ENCODE measurements around the gene DDX20.

The DDX20 gene

GRCh38 chr1:111747947-111748346 is 7.8 kb upstream of the DDX20 start:
- DNase-seq (ENCODE audit: low read depth): no peak

GRCh38 chr1:111749628-111750027 is 6.1 kb upstream of the DDX20 start:
- DNase-seq (ENCODE audit: low read depth): no peak

GRCh38 chr1:111750856-111751255 is 4.8 kb upstream of the DDX20 start:
- DNase-seq (ENCODE audit: low read depth): no peak

- no peak for DNase-seq (ENCODE audit: low read depth)
These were observed 3.7 kb upstream of the DDX20 start for GRCh38 chr1:111751906-111752575.

GRCh38 chr1:111754984-111755330 is 744 bp upstream of the DDX20 start:
- no peak for DNase-seq (ENCODE audit: low read depth)

GRCh38 chr1:111756124-111756513 is 418 bp downstream of the DDX20 start:
- no peak for DNase-seq (ENCODE audit: low read depth)

DNA sequence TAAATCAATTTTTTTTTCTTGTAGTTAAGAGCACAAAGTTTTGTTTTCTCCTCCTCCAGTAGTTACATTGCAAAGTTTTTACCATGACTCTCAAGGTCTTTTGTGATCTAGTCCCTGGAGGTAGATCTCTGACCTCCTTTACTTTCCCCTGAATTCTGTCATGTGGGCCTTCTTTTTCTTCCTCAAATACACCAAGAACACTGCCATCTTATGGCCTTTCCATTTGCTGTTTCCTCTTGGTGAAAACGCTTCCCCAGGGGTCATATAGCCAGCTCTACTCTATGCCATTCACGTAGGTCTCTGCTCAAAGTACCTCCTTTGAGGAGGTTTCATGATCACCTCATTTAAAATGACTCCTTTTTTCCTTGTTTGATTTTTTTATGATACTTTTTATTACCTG is 2.7 kb downstream of the DDX20 start:
- no peak for DNase-seq (ENCODE audit: low read depth)

- DNase-seq (ENCODE audit: low read depth): no peak
These were observed 6.0 kb downstream of the DDX20 start for GRCh38 chr1:111761717-111762116.

GRCh38 chr1:111762332-111762731 is 6.6 kb downstream of the DDX20 start:
- no peak for DNase-seq (ENCODE audit: low read depth)

- no peak for DNase-seq (ENCODE audit: low read depth)
These were observed 12.3 kb downstream of the DDX20 start for GRCh38 chr1:111768023-111768422.

- no peak for DNase-seq (ENCODE audit: low read depth)
These were observed 12.9 kb downstream of the DDX20 start for GRCh38 chr1:111768625-111769024.

GRCh38 chr1:111769517-111770146 is 13.9 kb downstream of the DDX20 start:
- peak; percentile 52 for DNase-seq (ENCODE audit: low read depth)

GRCh38 chr1:111770916-111771315 is 15.2 kb downstream of the DDX20 start:
- no peak for DNase-seq (ENCODE audit: low read depth)

GRCh38 chr1:111775966-111776365 is 20.3 kb downstream of the DDX20 start:
- DNase-seq (ENCODE audit: low read depth): no peak

- no peak for DNase-seq (ENCODE audit: low read depth)
These were observed 20.7 kb downstream of the DDX20 start for GRCh38 chr1:111776391-111776790.

DNA sequence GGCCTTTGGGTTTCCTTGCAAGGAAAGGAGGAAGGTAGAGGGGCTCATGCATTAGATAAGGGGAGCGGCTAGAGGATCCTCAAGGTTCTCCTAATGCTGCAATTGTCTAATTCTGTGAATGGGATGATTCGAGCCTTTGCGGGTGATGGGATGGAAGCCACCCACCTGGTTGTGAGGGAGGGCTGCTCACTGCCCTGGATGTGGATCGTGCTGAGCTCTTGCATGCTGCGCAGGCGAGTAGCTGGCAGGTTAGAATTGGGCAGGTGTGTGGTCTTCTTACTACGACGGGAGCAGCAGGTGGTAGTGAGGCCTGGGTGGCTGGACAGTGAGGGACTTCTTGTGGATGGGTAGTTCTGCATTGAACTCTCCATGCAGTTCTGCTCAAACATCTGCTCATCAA is 21.2 kb downstream of the DDX20 start:
- DNase-seq (ENCODE audit: low read depth): no peak

DNA sequence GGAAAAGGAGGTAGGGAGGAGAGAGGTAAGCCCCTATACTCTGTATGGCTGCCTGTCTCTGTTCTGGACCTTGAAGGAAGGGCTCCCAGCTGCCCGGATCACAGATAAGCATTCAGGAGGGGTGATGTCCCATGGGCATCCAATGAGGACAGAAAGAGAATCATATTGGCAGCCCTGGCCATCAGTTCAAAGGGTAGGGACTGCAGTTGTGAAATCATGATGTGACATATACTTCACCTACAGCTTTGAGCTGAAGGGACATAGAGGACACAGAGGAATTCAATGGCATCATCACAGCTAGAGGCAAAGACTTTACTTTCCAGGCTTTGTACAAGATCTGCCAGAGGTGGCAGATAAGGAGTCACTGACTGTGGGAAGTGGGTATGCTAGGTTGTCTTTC is 21.6 kb downstream of the DDX20 start:
- DNase-seq (ENCODE audit: low read depth): no peak

- DNase-seq (ENCODE audit: low read depth): no peak
These were observed 22.4 kb downstream of the DDX20 start for GRCh38 chr1:111778066-111778465.

- no peak for DNase-seq (ENCODE audit: low read depth)
These were observed 22.9 kb downstream of the DDX20 start for GRCh38 chr1:111778541-111779051.

- DNase-seq (ENCODE audit: low read depth): no peak
These were observed 23.8 kb downstream of the DDX20 start for GRCh38 chr1:111779546-111779945.

GRCh38 chr1:111784273-111784901 is 28.7 kb downstream of the DDX20 start:
- DNase-seq (ENCODE audit: low read depth): no peak

GRCh38 chr1:111786669-111787207 is 31.0 kb downstream of the DDX20 start:
- DNase-seq (ENCODE audit: low read depth): no peak

GRCh38 chr1:111789142-111789541 is 33.4 kb downstream of the DDX20 start:
- no peak for DNase-seq (ENCODE audit: low read depth)
